HepG2 (cell line): ENCODE data around the gene HS3ST3B1. TPM values are rescaled to one million over a fixed set of nuclear protein-coding genes. Genes with fewer than 3 reads are reported as not detected.

Experiments
- ATAC-seq: fragments of 200-7000 bp; cut with Tn5 transposase; 3 replicates; pipeline ENCODE4 v1.9.1; 2020; ENCODE audit warnings: mild to moderate bottlenecking, moderate library complexity
- BruUV-seq: library from RNA; stranded (reverse); fragments of 400-500 nt; replicated peaks from 2 replicates; lab custom pipeline; 2021; lab: Mats Ljungman, UMichigan
- CTCF ChIA-PET: fragments of 300-600 bp; formaldehyde crosslinking; extraction: SDS; loops from one replicate; lab custom pipeline; 2021; ENCODE audit warnings: low total read pairs, inconsistent platforms, low intra/inter-chr PET ratio; lab: Yijun Ruan, JAX
- POLR2A ChIA-PET: fragments of 350-600 bp; sonication (Branson Sonifier 250); formaldehyde crosslinking; loops from one replicate; lab custom pipeline; 2020; ENCODE audit warnings: antibody characterized with exemption, inconsistent platforms; lab: Yijun Ruan, JAX
- DNase-seq: peaks from one replicate; pipeline ENCODE4 v3.0.0-alpha.2; 2015; ENCODE audit warnings: low spot score
- FAIRE-seq: peaks from 3 replicates; lab custom pipeline; 2011; peaks lifted over from hg19 to GRCh38; lab: Jason Lieb, UNC
- H2AFZ ChIP-seq: one replicate; pipeline ENCODE4 v1.6.1; 2011; ENCODE audit warnings: low read length, inconsistent platforms
- H3K27ac ChIP-seq: fragments of 300-600 bp; 3 replicates; pipeline ENCODE4 v1.8.0; 2011; ENCODE audit warnings: mixed run types, mild to moderate bottlenecking, mixed read lengths, low read length, inconsistent platforms; ENCODE audit not compliant: insufficient read depth; ENCODE audit errors: extremely low read length
- H3K27me3 ChIP-seq, 2 experiments: fragments of 200-600 bp in 1 of 2; 2 replicates in 1 of 2; 3 replicates in 1 of 2; pipeline versions ENCODE4 v1.6.0 to v1.8.0; 2011; ENCODE audit warnings: low read length in 2 of 2, mild to moderate bottlenecking in 2 of 2, moderate library complexity in 2 of 2, inconsistent platforms in 1 of 2; ENCODE audit not compliant: insufficient read depth in 2 of 2, control insufficient read depth in 1 of 2
- H3K36me3 ChIP-seq, 2 experiments: fragments of 200-600 bp in 1 of 2; replicated peaks in 1 of 2; 2 replicates in 1 of 2; 3 replicates in 1 of 2; pipeline versions ENCODE4 v1.5.1 to v1.8.0; 2011; ENCODE audit warnings: low read length in 2 of 2, inconsistent platforms in 1 of 2; ENCODE audit not compliant: insufficient read depth in 2 of 2, control insufficient read depth in 1 of 2
- H3K4me1 ChIP-seq: 2 replicates; pipeline ENCODE4 v1.5.1; 2012; ENCODE audit warnings: low read length, inconsistent platforms; ENCODE audit not compliant: insufficient read depth
- H3K4me2 ChIP-seq: 2 replicates; pipeline ENCODE4 v1.6.0; 2011; ENCODE audit warnings: low read depth, low read length, inconsistent platforms
- H3K4me3 ChIP-seq, 3 experiments: fragments of 200-600 bp in 1 of 3; sonication (generic), shearing (Covaris generic) in 1 of 3; replicated peaks in 1 of 3; 2 replicates each; pipeline ENCODE4 v1.5.1; 2011 to 2016; ENCODE audit warnings: low read length in 3 of 3, inconsistent platforms in 2 of 3, low read depth in 2 of 3, mild to moderate bottlenecking in 2 of 3, control low read depth in 1 of 3, mixed read lengths in 1 of 3; ENCODE audit not compliant: insufficient read depth in 1 of 3
- H3K79me2 ChIP-seq: one replicate; pipeline ENCODE4 v1.6.1; 2011; ENCODE audit warnings: low read length, inconsistent platforms; ENCODE audit not compliant: insufficient read depth
- H3K9ac ChIP-seq: 2 replicates; pipeline ENCODE4 v1.6.0; 2011; ENCODE audit warnings: mild to moderate bottlenecking, low read depth, low read length, inconsistent platforms; ENCODE audit not compliant: insufficient read depth
- H3K9me3 ChIP-seq: 2 replicates; pipeline ENCODE4 v1.5.1; 2012; ENCODE audit warnings: mild to moderate bottlenecking, low read length
- H4K20me1 ChIP-seq: 2 replicates; pipeline ENCODE4 v1.6.0; 2011; ENCODE audit warnings: inconsistent platforms, mild to moderate bottlenecking, low read length, moderate library complexity; ENCODE audit not compliant: insufficient read depth
- ELF1 ChIP-seq: sonication (generic); formaldehyde crosslinking; IDR thresholded peaks from 2 replicates; pipeline ENCODE4 v1.4.0; 2020; ENCODE audit warnings: missing genetic modification reagents
- ELF4 ChIP-seq: sonication (generic); formaldehyde crosslinking; IDR thresholded peaks from 2 replicates; pipeline ENCODE4 v1.5.0; 2020; ENCODE audit warnings: missing genetic modification reagents, mild to moderate bottlenecking, moderate library complexity, borderline replicate concordance
- GATAD2A ChIP-seq: IDR thresholded peaks from 2 replicates; pipeline ENCODE4 v1.6.1; 2016
- HNRNPL ChIP-seq: fragments of 200-400 bp; formaldehyde crosslinking; IDR thresholded peaks from 2 replicates; pipeline ENCODE4 v1.6.1; 2017; ENCODE audit warnings: mild to moderate bottlenecking, low read depth, low read length
- MTF1 ChIP-seq: sonication (generic); formaldehyde crosslinking; IDR thresholded peaks from 2 replicates; pipeline ENCODE4 v1.5.0; 2020; ENCODE audit warnings: missing genetic modification reagents
- NFE2L2 ChIP-seq: fragments of 150-350 bp; IDR thresholded peaks from 2 replicates; pipeline ENCODE4 v1.6.1; 2014; ENCODE audit warnings: low read length
- NR2F6 ChIP-seq, 2 experiments: IDR thresholded peaks; 2 replicates each; pipeline ENCODE4 v1.6.1; 2016; ENCODE audit warnings: antibody characterized with exemption in 1 of 2, mild to moderate bottlenecking in 1 of 2
- NRL ChIP-seq: sonication (generic); formaldehyde crosslinking; IDR thresholded peaks from 2 replicates; pipeline ENCODE4 v1.5.0; 2020; ENCODE audit warnings: missing genetic modification reagents, mild to moderate bottlenecking, moderate library complexity, borderline replicate concordance
- POGZ ChIP-seq: sonication (generic); formaldehyde crosslinking; IDR thresholded peaks from 2 replicates; pipeline ENCODE4 v1.4.0; 2020; ENCODE audit warnings: mild to moderate bottlenecking, missing genetic modification reagents
- POLR2AphosphoS5 ChIP-seq: IDR thresholded peaks from 2 replicates; pipeline ENCODE4 v1.6.1; 2012; ENCODE audit warnings: low read depth, low read length
- SAP130 ChIP-seq: IDR thresholded peaks from 2 replicates; pipeline ENCODE4 v1.6.1; 2016; ENCODE audit warnings: low read depth
- SIN3B ChIP-seq: fragments of 150-350 bp; IDR thresholded peaks from 2 replicates; pipeline ENCODE4 v1.6.1; 2014; ENCODE audit warnings: low read length
- SOX6 ChIP-seq, 2 experiments: fragments of 450-650 bp in 1 of 2; sonication (generic) in 1 of 2; formaldehyde crosslinking in 1 of 2; IDR thresholded peaks; 2 replicates each; pipeline versions ENCODE4 v1.4.0 to v1.6.1; 2017 to 2020; ENCODE audit warnings: antibody characterized with exemption in 1 of 2, mild to moderate bottlenecking in 1 of 2, missing genetic modification reagents in 1 of 2
- SRF ChIP-seq: IDR thresholded peaks from 2 replicates; pipeline ENCODE4 v1.6.1; 2011; ENCODE audit warnings: mild to moderate bottlenecking, low read depth, low read length, moderate library complexity
- TBP ChIP-seq: sonication (generic); formaldehyde crosslinking; IDR thresholded peaks from 2 replicates; pipeline ENCODE4 v1.5.0; 2020; ENCODE audit warnings: missing genetic modification reagents
- ZFX ChIP-seq: sonication (generic); formaldehyde crosslinking; IDR thresholded peaks from 2 replicates; pipeline ENCODE4 v1.4.0; 2020; ENCODE audit warnings: mild to moderate bottlenecking, low read depth, missing genetic modification reagents, moderate library complexity
- ZFYVE20 ChIP-seq: sonication (generic); formaldehyde crosslinking; IDR thresholded peaks from 2 replicates; pipeline ENCODE4 v1.8.0; 2023; ENCODE audit warnings: low read depth, mild to moderate bottlenecking, moderate library complexity, missing genetic modification reagents, borderline replicate concordance
- ZKSCAN1 ChIP-seq: fragments of 150-350 bp; IDR thresholded peaks from 2 replicates; pipeline ENCODE4 v1.6.1; 2014; ENCODE audit warnings: low read length
- ZNF224 ChIP-seq: sonication (generic); formaldehyde crosslinking; IDR thresholded peaks from 2 replicates; pipeline ENCODE4 v1.5.0; 2020; ENCODE audit warnings: mild to moderate bottlenecking, missing genetic modification reagents
- ZNF264 ChIP-seq: sonication (generic); formaldehyde crosslinking; IDR thresholded peaks from 2 replicates; pipeline ENCODE4 v1.4.0; 2020; ENCODE audit warnings: missing genetic modification reagents
- ZNF292 ChIP-seq: sonication (generic); formaldehyde crosslinking; IDR thresholded peaks from 2 replicates; pipeline ENCODE4 v1.8.1; 2022; ENCODE audit warnings: mild to moderate bottlenecking, low read depth, missing genetic modification reagents, borderline replicate concordance
- ZNF335 ChIP-seq: sonication (generic); formaldehyde crosslinking; IDR thresholded peaks from 2 replicates; pipeline ENCODE4 v1.4.0; 2020; ENCODE audit warnings: missing genetic modification reagents
- ZNF619 ChIP-seq: sonication (generic); formaldehyde crosslinking; IDR thresholded peaks from 2 replicates; pipeline ENCODE4 v1.4.0; 2020; ENCODE audit warnings: mild to moderate bottlenecking, missing genetic modification reagents
- WGBS: methylation state at CpG from one replicate; pipeline ENCODE4 v1.1.6; 2017; ENCODE audit warnings: low lambda C conversion rate; 5-methylcytosine and 5-hydroxymethylcytosine counted together
- in situ Hi-C: cut with HindIII; loops from 2 replicates; pipeline ENCODE4 v1.10.0; 2017; ENCODE audit warnings: low pct_unique_long_range_greater_than_20kb; ENCODE audit not compliant: extremely low pct_ligation_motif_present
- intact Hi-C: fragments of 100-400 bp; cut with micrococcal nuclease; formaldehyde crosslinking; loops from one replicate; pipeline ENCODE4 v1.10.0; 2022; ENCODE audit not compliant: unreplicated experiment
- polyA plus RNA-seq, 8 experiments: library from polyadenylated mRNA; depleted of rRNA in 3 of 8; stranded (reverse) in 7 of 8; unstranded in 1 of 8; fragments of >200 nt; fragmentation: Illumina TruSeq in 4 of 8; extraction: Trizol in 4 of 8; gene quantifications; 2 replicates each; pipeline versions ENCODE4 v1.2.1 to v1.2.3, GENCODE V29; 2011 to 2016; ENCODE audit warnings: low read depth in 4 of 8, missing spikeins in 1 of 8, mixed read lengths in 1 of 8; ENCODE audit not compliant: insufficient read depth in 1 of 8
- total RNA-seq, 5 experiments: library from RNA; depleted of rRNA; stranded (reverse); fragments of >200 nt; fragmentation: Illumina TruSeq; extraction: Trizol; gene quantifications; 2 replicates each; pipeline ENCODE4 v1.2.3, GENCODE V29; 2016; ENCODE audit warnings: low read depth in 1 of 5
- TF ChIP-seq, protein P1 (sequence below): sonication (generic); formaldehyde crosslinking; IDR thresholded peaks from 2 replicates; pipeline ENCODE4 v1.4.0; 2020; ENCODE audit warnings: mild to moderate bottlenecking, low read depth, missing genetic modification reagents
- TF ChIP-seq, protein P2 (sequence below): sonication (generic); formaldehyde crosslinking; IDR thresholded peaks from 2 replicates; pipeline ENCODE4 v1.8.0; 2022; ENCODE audit warnings: missing genetic modification reagents, mild to moderate bottlenecking, inconsistent platforms, borderline replicate concordance

Gene HS3ST3B1
- total and polyA plus RNA-seq, 2 of the 13 experiments (the other 11 are each of a cell fraction or from before 2014, with no cell fraction given): 15.7 to 39.5 TPM

DNA sequence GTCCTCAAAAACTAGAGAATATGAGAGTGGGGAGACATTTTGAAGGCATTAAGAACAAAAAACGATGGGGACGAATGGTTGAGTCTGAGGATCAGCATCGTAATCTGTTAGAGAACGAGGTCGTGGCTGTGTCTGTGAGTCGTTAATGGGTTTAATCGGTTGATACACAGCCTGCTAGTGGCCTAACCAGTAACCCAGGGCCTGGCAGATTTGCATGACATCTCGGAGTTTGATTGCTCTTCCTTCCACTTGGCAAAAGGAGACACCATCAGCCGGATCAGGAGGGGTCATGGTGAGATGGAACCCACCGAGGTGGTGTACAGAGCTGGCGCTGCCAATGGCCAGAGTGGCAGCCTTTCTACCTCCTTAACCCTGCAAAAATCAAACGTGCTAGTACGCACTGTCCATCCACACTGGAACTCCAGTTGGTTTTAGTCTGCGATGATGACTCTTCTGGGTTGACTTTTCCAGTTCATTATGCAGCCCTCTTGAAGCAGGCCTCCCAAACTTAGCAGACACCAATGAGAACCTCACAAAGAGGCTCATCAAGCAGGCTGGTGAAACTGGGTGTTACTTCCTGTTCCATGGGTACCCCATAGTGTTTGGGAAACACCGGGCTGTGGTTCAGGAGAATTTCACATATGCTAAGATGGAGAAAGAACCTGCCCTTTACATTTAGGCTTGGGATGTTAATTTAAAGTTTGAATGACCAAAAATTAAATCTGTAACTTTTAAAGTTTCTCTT, 4.1 kb downstream of the HS3ST3B1 start:
- Histone ChIP-seq H3K79me2 (peaks cover 95% of the 10 kb centered on the region), H3K27ac (peak overlapping the region; percentile 93), H4K20me1 (peaks cover 27% of the 10 kb centered on the region), H3K27me3 (no peaks in the 10 kb centered on the region; a peak in 1 of 5 replicates), H3K4me2 (peak overlapping the region; percentile 95), H3K4me1 (peaks cover 30% of the 10 kb centered on the region), H3K36me3 (peaks cover 0 to 4% of the 10 kb centered on the region in 2 experiments; a peak in 1 of 5 replicates), H3K4me3 (peak overlapping the region; percentile 92 to 99 (median 99)), H2AFZ (no peak overlapping the region), H3K9ac (peak overlapping the region; percentile 90), H3K9me3 (no peaks in the 10 kb centered on the region)
- ChIA-PET CTCF (no interaction called here), POLR2A (interaction anchor here (0.8 to 14.0 kb wide), 2 partner anchors 69 to 1287 kb away, joined by 3 to 288 read pairs; partner anchors contain the start of gene ELAC2)
- intact Hi-C loops (loop anchor here (1.0 to 10.0 kb wide), 2 partner anchors 68 to 480 kb away; no protein-coding TSS in a partner anchor), in situ Hi-C loops (loop anchor here (5.0 kb wide), 1 partner anchor 67 kb away; no protein-coding TSS in a partner anchor)
- WGBS: 3% methylated on average over 15 of the region's 15 CpGs
- ATAC-seq (no peak), DNase-seq (peak; percentile 62), FAIRE-seq (no peak)
- no TSS peak for BruUV-seq
- TF ChIP-seq POLR2AphosphoS5 (peak; percentile 27; the same call in 1 of the 2 replicates), ELF4 (no peak), ZFX (CRISPR knock-in tag) (peak; percentile 46; the same call in 1 of the 2 replicates), ZKSCAN1 (no peak), SIN3B (no peak), ZNF224 (CRISPR knock-in tag) (no peak), SRF (0 out of 2 replicates have a peak, but pooled peaks have one; percentile 12), NFE2L2 (no peak), ZNF264 (no peak), ZNF335 (no peak), GATAD2A (peak; percentile 28; the same call in 1 of the 2 replicates), HNRNPL (0 out of 2 replicates have a peak, but pooled peaks have one; percentile 27), SOX6 (IDR thresholded peaks at IDR 0.05) (no peak), SOX6 (CRISPR knock-in tag; IDR thresholded peaks at IDR 0.05) (0 out of 2 replicates have a peak, but pooled peaks have one; percentile 14), POGZ (CRISPR knock-in tag) (no peak), ZNF619 (no peak), ZFYVE20 (CRISPR knock-in tag) (no peak), MTF1 (CRISPR knock-in tag) (no peak), ZNF292 (CRISPR knock-in tag) (peak; percentile 36; the same call in 1 of the 2 replicates), SAP130 (CRISPR knock-in tag) (peak; percentile 73), NR2F6 (IDR thresholded peaks at IDR 0.05) (no peak), NR2F6 (CRISPR knock-in tag; IDR thresholded peaks at IDR 0.05) (0 out of 2 replicates have a peak, but pooled peaks have one; percentile 15), TBP (CRISPR knock-in tag) (no peak), ELF1 (CRISPR knock-in tag) (0 out of 2 replicates have a peak, but pooled peaks have one; percentile 18), NRL (no peak)
- TF ChIP-seq, protein P1, sequence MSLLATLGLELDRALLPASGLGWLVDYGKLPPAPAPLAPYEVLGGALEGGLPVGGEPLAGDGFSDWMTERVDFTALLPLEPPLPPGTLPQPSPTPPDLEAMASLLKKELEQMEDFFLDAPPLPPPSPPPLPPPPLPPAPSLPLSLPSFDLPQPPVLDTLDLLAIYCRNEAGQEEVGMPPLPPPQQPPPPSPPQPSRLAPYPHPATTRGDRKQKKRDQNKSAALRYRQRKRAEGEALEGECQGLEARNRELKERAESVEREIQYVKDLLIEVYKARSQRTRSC (CRISPR knock-in tag): no peak
- TF ChIP-seq, protein P2, sequence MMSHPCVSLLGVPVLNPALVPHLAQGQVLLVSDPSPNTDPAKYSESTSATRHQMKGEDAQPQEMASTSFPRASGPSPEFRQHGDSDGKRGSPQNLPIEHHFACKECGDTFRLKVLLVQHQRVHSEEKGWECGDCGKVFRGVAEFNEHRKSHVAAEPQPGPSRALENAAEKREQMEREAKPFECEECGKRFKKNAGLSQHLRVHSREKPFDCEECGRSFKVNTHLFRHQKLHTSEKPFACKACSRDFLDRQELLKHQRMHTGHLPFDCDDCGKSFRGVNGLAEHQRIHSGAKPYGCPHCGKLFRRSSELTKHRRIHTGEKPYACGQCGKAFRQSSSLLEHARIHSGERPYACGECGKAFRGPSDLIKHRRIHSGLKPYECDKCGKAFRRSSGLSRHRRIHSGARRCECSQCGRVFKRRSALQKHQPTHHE: no peak
